Activated gamma-delta T cell treated with anti-CD3 and anti-CD28 coated beads, Interleukin-2, amount 50 U/mL, for 16 hours (primary cell): ENCODE data around the gene UFD1.
A peak's percentile ranks its signal among the peaks of the same experiment; 100 is the strongest.
"Not testable (repeated sequence)": the region's sequence is repeated elsewhere in the genome, so short reads cannot be mapped to it uniquely, and the experiment has no call there.

ENCODE experiments used
- DNase-seq: peaks from one replicate; pipeline ENCODE4 v3.0.0-alpha.2; 2020; ENCODE audit warnings: low read depth

UFD1 gene

GRCh38 chr22:19448739-19449421 is 30.1 kb downstream of the UFD1 start:
- no peak for DNase-seq

- no peak for DNase-seq
These were observed 30.9 kb downstream of the UFD1 start for GRCh38 chr22:19448076-19448607.

GRCh38 chr22:19447330-19448075 is 31.5 kb downstream of the UFD1 start, which contains the start of gene C22orf39:
Gene C22orf39 (minus strand): TSS chr22:19447711. CDS start chr22:19447688, 23 bp downstream.
- peak; percentile 81 for DNase-seq

- no peak for DNase-seq
These were observed 32.2 kb downstream of the UFD1 start for GRCh38 chr22:19446603-19447329.

GRCh38 chr22:19445279-19445982 is 33.6 kb downstream of the UFD1 start:
- DNase-seq: not testable (repeated sequence)

GRCh38 chr22:19443544-19444211 is 35.3 kb downstream of the UFD1 start:
- no peak for DNase-seq

- no peak for DNase-seq
These were observed 36.8 kb downstream of the UFD1 start for GRCh38 chr22:19442166-19442565.

- DNase-seq: no peak
These were observed 38.4 kb downstream of the UFD1 start for GRCh38 chr22:19440411-19441195.

- no peak for DNase-seq
These were observed 40.7 kb downstream of the UFD1 start for GRCh38 chr22:19438298-19438697.

- not testable (repeated sequence) for DNase-seq
These were observed 42.4 kb downstream of the UFD1 start for GRCh38 chr22:19436444-19437161.

- DNase-seq: no peak
These were observed 44.0 kb downstream of the UFD1 start for GRCh38 chr22:19434829-19435580.

- DNase-seq: no peak
These were observed 44.6 kb downstream of the UFD1 start for GRCh38 chr22:19434401-19434800.

- peak; percentile 82 for DNase-seq
These were observed 46.7 kb downstream of the UFD1 start, which contains the start of gene MRPL40 for GRCh38 chr22:19432133-19432851. Gene MRPL40 (plus strand): TSS chr22:19432545. CDS start chr22:19432555, 10 bp downstream.

GRCh38 chr22:19431649-19432132 is 47.3 kb downstream of the UFD1 start, which contains the start of gene HIRA:
Gene HIRA (minus strand): TSS chr22:19431733. CDS start chr22:19431476, 257 bp downstream.
- peak; percentile 77 for DNase-seq

- no peak for DNase-seq
These were observed 48.0 kb downstream of the UFD1 start for GRCh38 chr22:19430890-19431541.

GRCh38 chr22:19429950-19430889 is 48.8 kb downstream of the UFD1 start:
- DNase-seq: no peak
